Fibroblast of lung (primary cell): ENCODE measurements around the gene TRIM37.

Experiments used
- EZH2 ChIP-seq: IDR thresholded peaks from 2 replicates; pipeline ENCODE4 v1.5.1; 2012; ENCODE audit warnings: low read length, control low read depth, mild to moderate bottlenecking; ENCODE audit errors: missing control alignments
- TF ChIP-seq, protein P1 (sequence below), 2 donors: IDR thresholded peaks in 1 of 2; conservative IDR thresholded peaks in 1 of 2; 1 replicate in 1 of 2; 2 replicates in 1 of 2; pipeline ENCODE4 v1.5.1; 2011 to 2012; ENCODE audit warnings: low read length in 2 of 2, control low read depth in 1 of 2, inconsistent platforms in 1 of 2, low read depth in 1 of 2, mild to moderate bottlenecking in 1 of 2

DNA sequence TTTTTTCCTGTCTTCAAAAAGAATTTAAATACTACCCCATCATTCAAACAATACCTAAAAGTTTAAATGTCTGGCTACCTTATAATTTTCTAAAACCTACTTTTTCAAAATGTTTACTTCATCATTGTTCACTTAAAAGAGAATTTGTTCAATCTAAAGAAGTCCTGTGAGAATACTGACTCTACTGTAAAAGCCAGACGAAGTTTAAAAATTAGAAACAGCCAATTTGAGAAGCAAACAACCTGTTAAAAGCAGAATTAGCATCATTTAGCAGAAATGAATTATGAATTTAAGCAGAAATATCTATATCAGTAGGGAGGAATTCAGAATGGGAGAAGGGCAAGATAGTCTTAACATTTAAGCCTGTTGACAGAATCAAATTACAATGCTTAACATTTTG is 46.2 kb upstream of the TRIM37 start:
- TF ChIP-seq, protein P1, sequence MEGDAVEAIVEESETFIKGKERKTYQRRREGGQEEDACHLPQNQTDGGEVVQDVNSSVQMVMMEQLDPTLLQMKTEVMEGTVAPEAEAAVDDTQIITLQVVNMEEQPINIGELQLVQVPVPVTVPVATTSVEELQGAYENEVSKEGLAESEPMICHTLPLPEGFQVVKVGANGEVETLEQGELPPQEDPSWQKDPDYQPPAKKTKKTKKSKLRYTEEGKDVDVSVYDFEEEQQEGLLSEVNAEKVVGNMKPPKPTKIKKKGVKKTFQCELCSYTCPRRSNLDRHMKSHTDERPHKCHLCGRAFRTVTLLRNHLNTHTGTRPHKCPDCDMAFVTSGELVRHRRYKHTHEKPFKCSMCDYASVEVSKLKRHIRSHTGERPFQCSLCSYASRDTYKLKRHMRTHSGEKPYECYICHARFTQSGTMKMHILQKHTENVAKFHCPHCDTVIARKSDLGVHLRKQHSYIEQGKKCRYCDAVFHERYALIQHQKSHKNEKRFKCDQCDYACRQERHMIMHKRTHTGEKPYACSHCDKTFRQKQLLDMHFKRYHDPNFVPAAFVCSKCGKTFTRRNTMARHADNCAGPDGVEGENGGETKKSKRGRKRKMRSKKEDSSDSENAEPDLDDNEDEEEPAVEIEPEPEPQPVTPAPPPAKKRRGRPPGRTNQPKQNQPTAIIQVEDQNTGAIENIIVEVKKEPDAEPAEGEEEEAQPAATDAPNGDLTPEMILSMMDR (conservative IDR thresholded peaks at IDR 0.05 in 1 of 2, IDR thresholded peaks at IDR 0.05 in 1 of 2; ENCODE audit: low read depth in 1 of 2, low read length in 2 of 2) = no peak
- TF ChIP-seq EZH2 = no peak
